Bronchial epithelial cell (primary cell): Measurements from ENCODE around the gene KLHL2. TPM values are rescaled to one million over a fixed set of nuclear protein-coding genes. Genes with fewer than 3 reads are reported as not detected.
"Not testable (repeated sequence)": the region's sequence is repeated elsewhere in the genome, so short reads cannot be mapped to it uniquely, and the experiment has no call there.

ENCODE experiments used
- DNase-seq: peaks from one replicate; pipeline ENCODE4 v3.0.0-alpha.2; 2010; ENCODE audit warnings: low read depth
- FAIRE-seq: peaks from 2 replicates; lab custom pipeline; 2011; peaks lifted over from hg19 to GRCh38; lab: Jason Lieb, UNC
- H3K27me3 ChIP-seq: 2 replicates; pipeline ENCODE4 v1.5.1; 2011; ENCODE audit warnings: low read length; ENCODE audit not compliant: control insufficient read depth, insufficient read depth
- H3K36me3 ChIP-seq: 2 replicates; pipeline ENCODE4 v1.5.1; 2011; ENCODE audit warnings: low read length; ENCODE audit not compliant: control insufficient read depth, insufficient read depth
- H3K4me3 ChIP-seq: 2 replicates; pipeline ENCODE4 v1.5.1; 2011; ENCODE audit warnings: mild to moderate bottlenecking, low read depth, low read length, control low read depth
- total RNA-seq: library from RNA; depleted of rRNA; stranded (reverse); fragments of >200 nt; gene quantifications from 2 replicates; pipeline ENCODE4 v1.2.1, GENCODE V29; 2014
- TF ChIP-seq, protein P1 (sequence below): IDR thresholded peaks from 2 replicates; pipeline ENCODE4 v1.5.1; 2011; ENCODE audit warnings: mild to moderate bottlenecking, moderate library complexity, low read length, control low read depth, inconsistent platforms; ENCODE audit not compliant: insufficient read depth, severe bottlenecking

Gene KLHL2
- total RNA-seq, 1 donor from 2014 or later, result 49.2 TPM

- TF ChIP-seq, protein P1, sequence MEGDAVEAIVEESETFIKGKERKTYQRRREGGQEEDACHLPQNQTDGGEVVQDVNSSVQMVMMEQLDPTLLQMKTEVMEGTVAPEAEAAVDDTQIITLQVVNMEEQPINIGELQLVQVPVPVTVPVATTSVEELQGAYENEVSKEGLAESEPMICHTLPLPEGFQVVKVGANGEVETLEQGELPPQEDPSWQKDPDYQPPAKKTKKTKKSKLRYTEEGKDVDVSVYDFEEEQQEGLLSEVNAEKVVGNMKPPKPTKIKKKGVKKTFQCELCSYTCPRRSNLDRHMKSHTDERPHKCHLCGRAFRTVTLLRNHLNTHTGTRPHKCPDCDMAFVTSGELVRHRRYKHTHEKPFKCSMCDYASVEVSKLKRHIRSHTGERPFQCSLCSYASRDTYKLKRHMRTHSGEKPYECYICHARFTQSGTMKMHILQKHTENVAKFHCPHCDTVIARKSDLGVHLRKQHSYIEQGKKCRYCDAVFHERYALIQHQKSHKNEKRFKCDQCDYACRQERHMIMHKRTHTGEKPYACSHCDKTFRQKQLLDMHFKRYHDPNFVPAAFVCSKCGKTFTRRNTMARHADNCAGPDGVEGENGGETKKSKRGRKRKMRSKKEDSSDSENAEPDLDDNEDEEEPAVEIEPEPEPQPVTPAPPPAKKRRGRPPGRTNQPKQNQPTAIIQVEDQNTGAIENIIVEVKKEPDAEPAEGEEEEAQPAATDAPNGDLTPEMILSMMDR, result no peak
- DNase-seq, result no peak
- Histone ChIP-seq H3K36me3 (no peaks in the 10 kb centered on the region), H3K27me3 (no peaks in the 10 kb centered on the region), H3K4me3 (no peak overlapping the region)
- FAIRE-seq, result no peak
Measured at GRCh38 chr4:165175879-165176278, 31.5 kb upstream of the KLHL2 start.

GRCh38 chr4:165177725-165178666 lies 29.4 kb upstream of the KLHL2 start:
- DNase-seq (peak; percentile 21), FAIRE-seq (no peak)
- H3K36me3 ChIP-seq, result no peaks in the 10 kb centered on the region
- TF ChIP-seq, protein P1, result no peak
- no peaks in the 10 kb centered on the region for H3K27me3 ChIP-seq
- H3K4me3 ChIP-seq, result no peak overlapping the region

GRCh38 chr4:165184220-165184619 lies 23.1 kb upstream of the KLHL2 start:
- FAIRE-seq, result no peak
- no peak overlapping the region for H3K4me3 ChIP-seq
- DNase-seq, result no peak
- H3K36me3 ChIP-seq, result no peaks in the 10 kb centered on the region
- no peaks in the 10 kb centered on the region for H3K27me3 ChIP-seq
- TF ChIP-seq, protein P1, result no peak

GRCh38 chr4:165184998-165185397 lies 22.4 kb upstream of the KLHL2 start:
- H3K4me3 ChIP-seq, H3K27me3 ChIP-seq, DNase-seq, H3K36me3 ChIP-seq, FAIRE-seq: not testable (repeated sequence)

DNA sequence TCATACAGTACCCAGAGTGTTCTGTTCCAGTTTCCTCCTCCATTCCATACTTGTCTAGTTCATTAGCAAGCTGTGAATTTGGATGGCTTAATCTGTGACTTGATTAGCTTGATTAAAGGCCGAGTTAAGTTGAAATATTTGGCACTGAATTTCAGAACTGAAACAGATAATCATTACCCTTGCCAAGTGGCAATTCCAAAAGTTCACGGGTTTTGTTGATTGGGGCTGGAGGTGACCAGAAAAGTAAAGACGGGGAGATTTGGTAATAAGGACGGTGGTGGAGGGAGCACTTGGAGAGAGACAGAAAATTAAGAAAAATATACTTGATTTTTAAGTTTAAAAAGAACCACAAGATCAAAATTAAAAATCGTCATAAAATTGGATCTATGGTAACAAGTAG lies 21.9 kb upstream of the KLHL2 start:
- Histone ChIP-seq H3K27me3 (no peaks in the 10 kb centered on the region), H3K36me3 (no peaks in the 10 kb centered on the region), H3K4me3 (no peak overlapping the region)
- no peak for FAIRE-seq
- TF ChIP-seq, protein P1, result no peak
- no peak for DNase-seq

- no peaks in the 10 kb centered on the region for H3K36me3 ChIP-seq
- no peaks in the 10 kb centered on the region for H3K27me3 ChIP-seq
- no peak for FAIRE-seq
- no peak for DNase-seq
- no peak overlapping the region for H3K4me3 ChIP-seq
- TF ChIP-seq, protein P1, result no peak
Measured at GRCh38 chr4:165190591-165191347, 16.6 kb upstream of the KLHL2 start.
